GM18907 (cell line): Measurements from ENCODE around the gene IFNAR2.
A peak's percentile ranks its signal among the peaks of the same experiment; 100 is the strongest.

ENCODE experiments used
- ATAC-seq: cut with Tn5 transposase; IDR thresholded peaks from one replicate; pipeline ENCODE4 v1.9.1; 2021; ENCODE audit warnings: mild to moderate bottlenecking, moderate library complexity; ENCODE audit not compliant: unreplicated experiment

IFNAR2 gene

GRCh38 chr21:33266050-33266788, 36.5 kb downstream of the IFNAR2 start, which contains the start of gene IL10RB:
TSS of gene IL10RB (plus strand) at chr21:33266367. CDS start at chr21:33266466, 99 bp downstream.
- ATAC-seq, result peak; percentile 36

DNA sequence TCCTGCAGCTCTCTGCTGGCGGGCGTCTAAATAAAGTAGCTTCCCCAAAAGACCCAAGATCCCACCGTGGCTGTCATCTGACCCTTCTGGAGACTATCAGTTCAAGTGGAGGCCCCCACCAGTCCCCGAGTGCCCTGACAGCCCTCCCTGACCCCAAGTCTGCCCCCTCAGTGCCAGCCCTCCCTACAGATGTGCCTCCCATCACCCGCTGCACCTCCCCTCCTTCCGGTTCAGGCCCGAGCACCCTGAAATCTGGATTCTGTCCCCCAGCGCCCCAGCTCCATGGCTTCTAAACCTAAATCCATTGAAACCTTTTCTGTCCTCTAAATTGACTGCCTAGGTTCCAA, 37.0 kb downstream of the IFNAR2 start:
- ATAC-seq, result no peak

DNA sequence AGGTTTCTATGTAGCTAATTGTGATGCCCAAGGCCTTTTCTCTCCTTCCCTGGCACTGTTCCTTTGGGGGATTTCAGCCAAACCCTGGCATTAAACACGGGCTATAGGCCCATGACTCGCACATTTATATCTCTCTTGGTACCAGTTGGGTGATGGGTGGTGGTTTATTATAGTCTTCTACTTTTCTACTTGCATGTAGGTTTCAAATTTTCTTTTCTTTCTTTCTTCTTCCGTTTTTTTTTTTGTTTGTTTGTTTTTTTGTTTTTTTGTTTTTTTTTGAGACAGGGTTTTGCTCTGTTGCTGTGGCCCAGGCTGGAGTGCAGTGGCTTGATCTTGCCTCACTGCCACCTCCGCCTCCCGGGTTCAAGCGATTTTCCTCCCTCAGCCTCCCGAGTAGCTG, 37.5 kb downstream of the IFNAR2 start:
- ATAC-seq, result no peak

- peak; percentile 20 for ATAC-seq
Observed at GRCh38 chr21:33268393-33268736, 38.6 kb downstream of the IFNAR2 start.

DNA sequence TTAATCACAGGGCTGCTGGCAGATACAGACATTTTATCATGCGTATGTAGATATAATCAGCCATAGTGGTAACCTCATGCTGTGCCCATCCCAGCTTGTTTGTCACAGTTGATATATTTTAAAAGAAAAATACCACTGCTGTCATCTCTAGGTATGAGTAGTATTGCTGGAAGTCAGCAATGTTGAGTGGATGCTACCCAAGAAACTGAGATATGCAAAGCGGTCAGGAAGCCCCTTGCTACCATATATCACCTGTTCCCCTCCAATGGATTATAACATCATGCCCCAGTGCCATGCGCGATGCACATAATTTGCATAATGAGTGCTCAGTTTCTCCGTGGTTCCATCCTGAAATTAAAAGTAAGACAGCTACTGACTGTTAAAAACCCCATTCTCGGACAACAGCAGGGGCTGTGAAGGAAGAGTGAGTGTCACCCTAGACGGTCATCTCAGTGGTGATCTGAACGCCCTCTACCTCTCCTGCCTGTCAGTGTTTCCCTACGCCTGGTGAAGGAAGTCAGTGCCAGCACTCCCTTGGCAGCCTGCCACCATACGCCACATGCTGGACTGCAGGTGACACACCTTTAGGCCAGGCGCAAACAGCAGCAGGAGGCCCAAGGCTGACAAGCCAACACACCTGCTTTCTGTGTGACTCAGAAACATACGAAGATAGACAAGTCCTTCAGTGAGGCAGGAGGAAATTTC, 39.2 kb downstream of the IFNAR2 start:
- peak; percentile 70 for ATAC-seq

GRCh38 chr21:33270986-33271385, 41.2 kb downstream of the IFNAR2 start:
- no peak for ATAC-seq

DNA sequence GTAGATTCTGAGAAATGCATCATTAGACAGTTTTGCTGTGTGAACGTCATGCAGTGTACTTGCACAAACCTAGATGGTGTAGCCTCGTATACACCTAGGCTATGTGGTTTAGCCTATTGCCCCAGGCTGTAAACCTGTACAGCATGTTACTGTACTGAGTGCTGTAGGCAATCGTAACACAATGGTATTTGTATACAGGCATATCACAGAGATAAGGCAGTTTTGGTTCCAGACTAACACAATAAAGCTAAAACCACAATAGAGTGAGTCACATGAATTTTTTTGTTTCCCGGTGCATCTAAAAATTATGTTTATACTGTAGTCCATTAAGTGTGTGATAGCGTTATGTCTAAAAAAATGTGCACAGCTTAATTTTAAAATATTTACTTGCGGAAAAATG, 43.3 kb downstream of the IFNAR2 start:
- ATAC-seq, result no peak

GRCh38 chr21:33278721-33279120, 49.0 kb downstream of the IFNAR2 start:
- no peak for ATAC-seq

- no peak for ATAC-seq
Observed at GRCh38 chr21:33279330-33279820, 49.6 kb downstream of the IFNAR2 start.
